G401.6 (cell line): ENCODE measurements around the gene SLC5A2.
"Not testable (repeated sequence)": the region's sequence is repeated elsewhere in the genome, so short reads cannot be mapped to it uniquely, and the experiment has no call there.

ENCODE experiments used
- FAIRE-seq: peaks from 2 replicates; lab custom pipeline; 2012; peaks lifted over from hg19 to GRCh38; lab: Jason Lieb, UNC

The SLC5A2 gene

DNA sequence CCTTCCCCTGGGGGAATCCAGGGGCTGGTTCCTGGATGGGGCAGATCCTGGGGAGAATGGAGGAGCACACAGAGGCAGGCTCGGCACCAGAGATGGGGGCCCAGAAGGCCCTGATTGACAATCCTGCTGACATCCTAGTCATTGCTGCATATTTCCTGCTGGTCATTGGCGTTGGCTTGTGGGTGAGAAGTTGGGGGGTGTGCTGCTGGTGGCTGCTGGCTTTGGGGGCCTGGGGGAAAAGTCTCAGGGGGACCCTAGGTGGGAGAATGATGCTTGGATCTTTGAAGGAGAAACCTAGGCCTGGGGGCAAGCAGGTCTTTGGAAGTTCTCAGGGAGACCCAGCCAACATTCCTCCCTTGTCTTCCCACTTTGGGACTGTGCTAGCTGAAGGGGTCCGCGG lies at the start of gene SLC5A2:
Gene SLC5A2 (plus strand): TSS at position 43 of the 400 bp plus-strand sequence. CDS start 14 bp downstream, at position 57.
- no peak for FAIRE-seq

GRCh38 chr16:31435341-31436220 lies 47.3 kb upstream of the SLC5A2 start:
- FAIRE-seq = no peak

DNA sequence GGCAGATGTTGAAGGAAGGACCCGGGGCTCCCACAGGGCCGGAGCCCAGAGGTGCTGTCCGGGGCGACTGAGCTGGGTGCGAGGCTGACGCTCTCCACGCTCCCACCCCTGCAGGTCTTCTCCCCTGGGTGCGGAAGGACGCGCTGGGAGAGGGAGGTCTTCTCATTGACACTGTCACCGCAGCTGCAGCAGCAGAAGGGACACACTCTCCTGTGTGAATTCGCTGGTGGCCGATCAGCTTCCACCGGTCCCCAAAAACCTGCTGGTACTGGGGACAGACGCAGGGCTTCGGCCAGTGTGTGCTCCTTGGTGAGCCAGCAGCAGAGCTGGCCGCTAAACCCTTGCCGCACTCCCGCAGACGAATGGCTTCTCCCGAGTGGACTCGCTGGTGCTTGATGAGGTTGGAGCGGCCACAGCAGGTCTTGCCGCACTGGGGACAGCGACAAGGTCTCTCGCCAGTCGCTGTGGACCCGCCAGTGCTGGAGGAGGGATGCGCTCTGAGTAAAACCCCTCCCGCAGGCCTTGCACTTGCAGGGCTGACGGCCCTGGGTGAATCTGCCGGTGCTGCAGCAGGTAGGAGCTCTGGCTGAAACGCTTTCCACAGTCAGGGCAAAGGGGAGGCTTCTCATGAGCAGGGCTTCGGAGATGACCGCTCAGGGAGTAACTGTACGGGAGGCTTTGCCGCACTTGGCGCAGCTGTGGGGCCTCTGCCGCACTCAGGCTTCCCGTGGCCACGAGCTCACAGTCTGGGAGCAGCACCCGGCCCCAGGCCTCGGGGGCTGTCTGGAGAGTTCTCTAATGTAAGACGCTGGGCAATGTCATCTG lies 46.5 kb upstream of the SLC5A2 start:
- no peak for FAIRE-seq

GRCh38 chr16:31438414-31438813 lies 44.5 kb upstream of the SLC5A2 start:
- no peak for FAIRE-seq

GRCh38 chr16:31439023-31439422 lies 43.9 kb upstream of the SLC5A2 start:
- FAIRE-seq = not testable (repeated sequence)

DNA sequence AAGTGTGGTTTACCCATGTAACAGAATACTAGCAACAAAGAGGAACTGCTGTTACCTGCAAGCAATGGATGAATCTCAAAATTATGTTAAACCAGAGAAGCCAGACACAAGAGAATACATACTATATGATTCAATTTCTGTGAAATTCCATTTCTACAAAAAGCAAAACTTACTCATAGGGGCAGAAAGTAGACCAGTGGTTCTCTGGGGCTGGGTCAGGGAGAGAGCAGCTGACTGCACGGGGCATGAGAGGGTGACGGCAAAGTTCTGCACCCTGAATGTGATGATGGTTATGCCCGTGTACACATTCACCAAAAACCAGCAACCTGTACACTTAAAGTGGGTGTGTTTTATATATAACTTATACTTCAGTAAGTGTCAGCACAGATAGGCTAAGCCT lies 43.4 kb upstream of the SLC5A2 start:
- FAIRE-seq = no peak

GRCh38 chr16:31440516-31441184 lies 42.3 kb upstream of the SLC5A2 start:
- no peak for FAIRE-seq

- no peak for FAIRE-seq
Measured at GRCh38 chr16:31441956-31442355, 41.0 kb upstream of the SLC5A2 start.

GRCh38 chr16:31445931-31446330 lies 37.0 kb upstream of the SLC5A2 start:
- FAIRE-seq = not testable (repeated sequence)

- no peak for FAIRE-seq
Measured at GRCh38 chr16:31451201-31451600, 31.7 kb upstream of the SLC5A2 start.

- FAIRE-seq = no peak
Measured at GRCh38 chr16:31451681-31452351, 31.1 kb upstream of the SLC5A2 start.

- FAIRE-seq = no peak
Measured at GRCh38 chr16:31452631-31453106, 30.3 kb upstream of the SLC5A2 start.

DNA sequence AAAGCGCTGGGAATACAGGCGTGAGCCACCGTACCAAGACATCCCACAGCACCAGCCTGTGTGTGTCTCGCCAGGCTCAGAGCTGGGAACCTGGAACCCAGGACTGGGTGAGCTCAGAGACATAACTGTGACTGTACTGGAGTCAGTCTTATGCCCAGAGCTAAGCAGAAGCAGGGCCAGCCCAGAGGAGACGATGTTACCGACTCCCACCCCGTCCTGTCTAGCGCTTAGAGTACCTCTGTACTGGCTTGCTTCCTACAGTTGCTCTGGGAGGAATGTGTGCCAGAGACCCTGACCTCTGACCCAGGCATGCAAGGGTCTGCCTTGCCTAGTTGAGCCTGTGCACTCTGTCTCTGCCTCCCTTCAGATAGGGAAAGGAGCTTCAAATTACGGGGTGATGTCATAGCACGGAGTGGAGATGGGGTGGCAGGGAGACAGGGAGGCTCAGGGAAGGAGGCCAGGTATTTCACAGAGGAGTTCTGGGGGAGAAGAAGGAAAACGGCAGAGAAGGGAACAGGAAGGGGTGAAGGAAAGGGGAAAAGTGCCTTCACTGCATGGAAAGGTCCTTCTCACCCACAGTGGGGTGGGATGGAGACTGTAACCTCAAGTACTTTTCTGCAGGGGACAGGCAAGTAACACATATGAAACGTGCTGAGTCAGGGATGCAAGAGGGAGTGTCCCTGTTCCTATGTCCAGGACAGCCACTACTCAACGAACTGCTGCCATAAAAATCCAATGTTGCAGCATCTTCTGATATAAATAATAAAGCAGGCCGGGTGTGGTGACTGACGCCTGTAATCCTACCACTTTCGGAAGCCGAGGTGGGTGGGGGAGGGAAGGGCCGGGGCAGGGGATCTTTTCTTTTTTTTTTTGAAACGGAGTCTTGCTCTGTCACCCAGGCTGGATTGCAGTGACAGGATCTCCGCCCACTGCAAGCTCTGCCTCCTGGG lies 29.4 kb upstream of the SLC5A2 start:
- no peak for FAIRE-seq

DNA sequence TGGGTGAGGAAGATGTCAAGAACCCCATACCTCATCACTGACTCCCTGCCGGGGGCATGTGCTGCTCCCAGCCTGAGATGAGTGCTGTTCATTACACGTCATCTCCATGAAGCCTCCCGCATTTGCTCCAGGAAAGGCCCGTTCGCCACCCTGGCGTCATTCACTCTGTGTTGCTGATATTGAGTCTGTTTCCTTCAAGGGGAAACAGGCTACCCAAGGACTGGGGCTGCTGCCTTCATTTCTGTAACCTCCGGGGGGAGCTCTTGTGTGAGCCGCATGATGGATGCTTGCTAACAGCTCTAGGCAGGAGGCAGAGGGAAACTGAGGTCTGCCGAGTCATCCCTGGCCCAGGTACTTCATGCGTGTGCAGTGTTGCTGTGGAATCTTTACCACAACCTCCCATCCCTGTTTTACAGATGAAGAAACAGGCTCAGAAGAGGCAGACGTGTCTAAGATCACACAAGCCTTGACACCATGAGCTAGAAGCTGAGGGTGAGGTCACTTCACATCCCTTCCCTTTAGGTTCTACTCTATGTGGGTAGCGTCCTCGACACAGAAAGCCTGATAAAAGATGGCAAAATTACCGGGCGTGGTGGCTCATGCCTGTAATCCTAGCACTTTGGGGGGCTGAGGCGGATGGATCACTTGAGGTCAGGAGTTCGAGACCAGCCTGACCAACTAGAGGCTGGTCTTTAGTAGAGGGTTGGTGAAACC lies 27.2 kb upstream of the SLC5A2 start:
- FAIRE-seq = no peak

- no peak for FAIRE-seq
Measured at GRCh38 chr16:31456988-31457360, 25.9 kb upstream of the SLC5A2 start.

DNA sequence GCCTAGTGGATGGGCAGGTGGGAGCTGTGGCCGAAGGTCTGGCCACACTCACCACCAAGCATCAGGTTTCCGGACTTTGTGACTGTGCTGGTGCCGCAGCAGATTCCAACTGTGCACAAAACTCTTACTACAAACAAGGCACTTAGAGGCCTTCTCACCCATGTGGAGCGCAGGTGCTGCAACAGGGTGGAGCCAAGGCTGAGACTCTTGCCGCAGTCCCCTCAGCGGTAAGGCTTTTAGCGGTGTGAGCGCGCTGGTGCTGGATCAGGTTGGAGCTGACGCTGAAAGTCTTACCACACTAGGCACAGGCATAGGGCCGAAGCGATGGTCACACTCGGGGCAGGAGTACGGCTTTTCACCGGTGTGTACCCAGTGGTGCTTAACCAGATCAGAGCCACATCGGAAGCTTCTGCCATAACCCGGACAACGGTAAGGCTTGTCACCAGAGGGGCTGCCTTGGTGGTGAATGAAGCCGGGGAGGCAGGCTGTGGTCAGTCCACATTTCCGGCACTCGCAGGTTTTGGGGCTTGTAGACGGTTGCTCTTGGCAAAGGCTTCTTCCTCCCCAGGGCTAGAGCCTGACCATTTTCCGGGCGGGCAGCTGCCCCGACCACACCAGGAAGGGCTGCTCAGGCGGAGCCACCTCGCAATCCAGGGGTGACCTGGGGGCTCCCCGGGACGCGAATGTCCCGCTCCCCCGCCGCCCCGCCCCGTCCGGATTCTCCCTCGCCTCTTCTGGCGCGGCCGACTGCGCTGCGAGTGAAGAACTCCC lies 24.7 kb upstream of the SLC5A2 start:
- no peak for FAIRE-seq

GRCh38 chr16:31458844-31459686 lies 23.9 kb upstream of the SLC5A2 start, which contains the start of gene ARMC5:
ARMC5 (plus strand) TSS chr16:31459501; CDS start chr16:31459525, 24 bp downstream.
- FAIRE-seq = peak; percentile 81
